ACC112 (cell line): ENCODE measurements around the gene CHRNB1.

ENCODE experiments used
- H2AFZ ChIP-seq: fragments of 200-600 bp; sonication (generic); one replicate; pipeline ENCODE4 v1.6.0; 2017; ENCODE audit warnings: antibody characterized with exemption, low read length; ENCODE audit not compliant: unreplicated experiment
- H3K27ac ChIP-seq: fragments of 200-600 bp; sonication (generic); 2 replicates; pipeline ENCODE4 v1.5.1; 2014; ENCODE audit warnings: low read depth, mild to moderate bottlenecking, antibody characterized with exemption, low read length, moderate library complexity
- H3K27me3 ChIP-seq: fragments of 200-600 bp; sonication (generic); 2 replicates; pipeline ENCODE4 v1.6.1; 2014; ENCODE audit warnings: mild to moderate bottlenecking, antibody characterized with exemption, low read length, moderate library complexity, mixed read lengths; ENCODE audit not compliant: insufficient read depth
- H3K36me3 ChIP-seq: fragments of 200-600 bp; sonication (generic); 2 replicates; pipeline ENCODE4 v1.6.1; 2016; ENCODE audit warnings: mild to moderate bottlenecking, antibody characterized with exemption, low read length, moderate library complexity, mixed read lengths; ENCODE audit not compliant: insufficient read depth
- H3K4me1 ChIP-seq: fragments of 200-600 bp; sonication (generic); one replicate; pipeline ENCODE4 v1.6.1; 2016; ENCODE audit warnings: low read length, mixed read lengths; ENCODE audit not compliant: insufficient read depth, unreplicated experiment, control insufficient read depth
- H3K4me3 ChIP-seq: fragments of 200-600 bp; sonication (generic); 2 replicates; pipeline ENCODE4 v1.5.1; 2014; ENCODE audit warnings: mild to moderate bottlenecking, low read depth, low read length
- H3K79me2 ChIP-seq: fragments of 200-600 bp; sonication (generic); one replicate; pipeline ENCODE4 v1.6.0; 2016; ENCODE audit warnings: low read length; ENCODE audit not compliant: control insufficient read depth, unreplicated experiment, insufficient read depth

CHRNB1 gene

DNA sequence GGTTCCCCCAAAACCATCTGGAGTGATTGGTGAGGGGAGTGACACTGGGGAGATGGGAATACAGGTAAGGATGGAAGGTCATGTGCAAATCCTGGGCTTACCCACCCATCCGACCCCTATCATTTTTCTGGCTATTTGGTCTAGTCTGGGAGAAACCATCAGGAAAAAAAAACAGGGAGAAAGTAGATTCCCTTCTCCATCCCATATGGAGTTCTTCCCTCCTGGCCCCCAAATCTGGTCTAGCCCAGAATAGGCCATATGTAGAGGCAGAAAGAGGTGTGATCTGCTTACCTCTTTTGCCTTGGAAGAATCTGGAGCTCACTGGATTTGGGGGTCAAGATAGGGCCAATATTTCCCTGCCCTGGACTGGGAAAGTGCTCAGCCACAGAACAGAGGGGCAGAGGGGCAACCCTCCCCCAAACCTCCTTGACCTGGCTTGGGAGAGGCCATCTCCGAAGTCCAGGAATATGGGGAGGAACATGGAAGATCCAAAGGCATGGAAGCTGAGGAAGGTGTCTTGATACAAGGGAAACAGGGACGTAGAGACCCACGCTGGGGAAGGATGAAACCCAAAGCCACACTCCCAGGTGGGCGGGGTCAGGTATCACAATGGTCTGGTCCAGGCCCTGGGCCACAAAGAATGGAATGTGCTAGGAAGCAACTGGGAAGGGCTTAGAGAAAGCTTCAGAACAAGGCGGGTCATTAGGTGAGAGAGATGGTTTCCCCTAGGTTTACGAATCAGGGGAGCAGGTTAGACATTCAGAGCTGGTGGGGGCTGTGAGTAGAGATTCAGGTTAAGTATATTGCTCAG, 16.2 kb downstream of the CHRNB1 start:
- Histone ChIP-seq H3K36me3 (no peaks in the 10 kb centered on the region), H3K4me3 (no peak overlapping the region), H3K4me1 (no peaks in the 10 kb centered on the region), H2AFZ (no peak overlapping the region), H3K27me3 (no peaks in the 10 kb centered on the region), H3K27ac (no peak overlapping the region), H3K79me2 (no peaks in the 10 kb centered on the region)

DNA sequence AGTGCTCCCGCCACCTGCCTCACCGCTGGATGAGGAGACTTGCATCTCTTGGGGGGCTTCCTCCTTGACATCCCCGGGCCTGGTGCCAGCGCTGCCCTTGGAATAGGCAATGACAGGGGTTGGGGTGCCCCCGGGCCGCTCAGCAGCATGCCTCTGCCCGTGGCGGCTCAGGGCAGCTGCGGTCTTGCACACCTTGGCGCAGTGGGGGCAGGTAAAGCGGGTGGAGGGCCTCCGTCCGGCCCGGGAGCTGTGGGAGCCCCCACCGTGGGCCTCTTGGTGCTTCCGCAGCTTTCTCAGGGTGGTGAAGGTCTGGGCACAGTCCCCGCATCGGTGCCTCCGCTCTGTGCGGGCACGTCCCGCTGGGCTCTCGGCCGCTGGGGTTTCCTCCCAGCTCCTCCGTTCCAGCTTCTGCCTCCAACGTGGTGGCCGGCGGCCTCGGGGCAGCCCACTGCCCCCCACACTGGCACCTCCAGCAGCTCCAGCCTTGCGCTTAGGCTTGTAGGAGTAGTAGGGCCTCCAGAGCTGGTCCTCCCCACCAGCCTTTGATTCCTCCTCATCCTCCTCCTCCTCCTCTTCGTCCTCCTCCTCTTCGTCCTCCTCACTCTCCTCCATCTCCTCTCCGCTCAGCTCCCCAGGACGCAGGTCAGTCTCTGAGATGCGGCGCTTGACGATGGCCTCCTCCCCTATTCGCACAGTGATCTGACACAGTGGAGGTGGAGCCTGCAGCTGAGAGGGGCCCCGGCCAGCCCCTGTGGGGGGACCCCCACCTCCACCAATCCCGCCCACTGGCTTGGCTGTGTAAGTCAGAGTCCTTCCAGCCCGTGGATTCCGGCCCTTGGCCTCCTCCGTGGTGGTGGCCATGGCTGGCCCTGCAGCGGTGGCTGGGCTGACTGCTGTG, 17.9 kb downstream of the CHRNB1 start:
- Histone ChIP-seq H3K4me1 (peaks cover 12% of the 10 kb centered on the region), H3K27ac (no peak overlapping the region)

DNA sequence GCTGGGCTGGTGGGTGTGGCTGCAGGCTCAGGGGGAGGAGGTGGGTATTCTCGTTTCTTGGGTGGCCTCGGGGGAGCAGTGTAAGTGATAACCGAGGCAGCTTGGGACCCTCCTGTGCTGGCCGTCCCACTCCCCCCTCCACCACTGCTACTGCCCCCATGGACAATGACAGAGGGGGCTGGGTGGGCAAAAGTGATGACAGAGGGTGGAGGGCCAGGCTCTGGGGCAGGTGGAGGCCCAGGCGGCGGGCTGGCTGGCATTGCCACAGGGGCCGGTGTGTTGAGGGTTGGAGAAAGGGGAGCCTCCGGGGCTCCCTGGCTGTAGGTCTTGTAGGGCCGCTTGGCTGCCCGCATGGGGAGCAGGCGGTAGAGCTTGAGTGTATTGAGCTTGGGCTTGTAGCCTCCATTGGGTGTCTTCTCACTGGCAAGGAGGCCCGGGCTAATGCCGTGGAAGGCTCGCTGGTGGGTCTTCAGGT, 18.5 kb downstream of the CHRNB1 start:
- Histone ChIP-seq H3K4me3 (no peak overlapping the region), H3K27me3 (no peaks in the 10 kb centered on the region), H3K36me3 (no peaks in the 10 kb centered on the region; the same call in 1 of the 2 replicates), H3K4me1 (peaks cover 12% of the 10 kb centered on the region), H3K27ac (no peak overlapping the region), H3K79me2 (peaks cover 5% of the 10 kb centered on the region), H2AFZ (no peak overlapping the region)

More for the DNA sequence above, 17.9 kb downstream of the CHRNB1 start:
- H3K36me3 ChIP-seq, result no peaks in the 10 kb centered on the region; the same call in 1 of the 2 replicates
- no peak overlapping the region for H2AFZ ChIP-seq
- H3K79me2 ChIP-seq, result peaks cover 3% of the 10 kb centered on the region
- no peaks in the 10 kb centered on the region for H3K27me3 ChIP-seq
- no peak overlapping the region for H3K4me3 ChIP-seq

DNA sequence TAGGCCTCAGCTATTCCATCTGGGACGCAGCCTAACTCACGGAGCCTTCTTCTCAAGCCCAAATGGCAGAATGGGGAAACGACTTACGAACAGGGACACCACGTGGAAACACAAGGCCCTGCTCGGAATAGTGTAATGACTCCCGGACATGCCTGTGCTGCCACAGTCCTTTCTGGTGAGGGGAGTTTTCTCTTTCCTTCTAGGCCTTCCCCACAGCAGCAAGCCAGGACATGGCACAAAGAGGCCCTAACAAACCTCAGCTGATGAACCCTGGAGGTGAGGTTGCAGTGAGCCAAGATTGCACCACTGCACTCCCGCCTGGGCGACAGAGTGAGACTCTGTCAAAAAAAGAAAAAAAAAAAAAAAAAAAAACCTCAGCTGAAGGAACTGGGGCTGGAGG, 19.2 kb downstream of the CHRNB1 start:
- Histone ChIP-seq H3K4me3 (no peak overlapping the region), H3K27ac (no peak overlapping the region), H3K27me3 (no peaks in the 10 kb centered on the region), H3K79me2 (peaks cover 11% of the 10 kb centered on the region), H3K36me3 (no peaks in the 10 kb centered on the region; the same call in 1 of the 2 replicates), H2AFZ (no peak overlapping the region), H3K4me1 (peaks cover 12% of the 10 kb centered on the region)

DNA sequence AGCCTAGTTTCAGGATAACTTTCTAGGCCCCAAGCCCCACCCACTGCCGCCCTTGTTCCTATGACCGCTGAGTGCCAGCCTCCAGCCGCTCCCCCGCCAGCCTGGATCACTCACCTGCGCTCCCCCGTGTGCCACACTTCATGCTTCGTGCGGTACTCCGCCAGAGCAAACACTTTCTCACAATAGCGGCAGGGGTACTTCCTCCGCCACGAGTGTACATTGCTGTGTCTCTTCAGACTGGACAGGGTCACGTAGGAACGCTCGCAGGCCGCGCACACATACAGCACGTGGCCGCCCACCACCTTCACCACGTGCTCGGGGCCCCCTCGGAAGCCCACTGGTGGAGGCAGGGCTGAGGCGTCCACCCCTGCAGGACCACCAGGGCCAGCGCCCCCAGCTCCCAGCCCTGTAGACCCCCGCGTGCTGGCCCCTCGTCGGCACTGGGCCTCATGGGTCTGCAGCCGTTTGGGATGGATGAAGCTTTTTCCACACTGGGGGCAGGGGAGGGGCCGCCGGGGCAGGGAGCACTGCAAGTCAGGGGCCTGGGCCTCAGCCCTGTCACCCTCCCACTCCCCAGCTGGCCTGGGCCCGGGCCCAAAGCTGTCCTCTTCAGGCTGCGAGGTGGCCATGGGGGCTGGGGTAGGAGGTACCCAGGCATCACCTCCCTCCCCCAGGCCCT, 20.9 kb downstream of the CHRNB1 start:
- H3K4me3 ChIP-seq, result no peak overlapping the region

DNA sequence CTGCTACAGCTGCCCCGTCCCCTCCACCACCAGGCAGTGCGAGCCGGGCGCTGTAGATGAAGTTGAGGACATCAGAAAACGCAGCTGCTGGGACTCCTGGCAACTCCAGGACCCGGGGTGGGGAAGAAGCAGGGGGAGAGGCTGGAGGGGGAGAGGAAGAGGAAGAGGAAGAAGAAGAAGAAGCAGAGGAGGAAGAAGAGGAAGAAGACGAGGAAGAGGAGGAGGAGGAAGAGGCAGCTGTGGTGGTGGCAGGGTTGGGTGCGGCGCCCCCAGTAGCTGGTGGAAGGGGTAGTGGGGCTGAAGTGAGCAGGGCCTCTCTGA, 21.4 kb downstream of the CHRNB1 start:
- Histone ChIP-seq H3K36me3 (no peaks in the 10 kb centered on the region; the same call in 1 of the 2 replicates), H3K4me1 (peaks cover 12% of the 10 kb centered on the region), H3K27ac (no peak overlapping the region), H3K27me3 (no peaks in the 10 kb centered on the region), H2AFZ (no peak overlapping the region), H3K4me3 (no peak overlapping the region), H3K79me2 (peaks cover 11% of the 10 kb centered on the region)

More for the DNA sequence above, 20.9 kb downstream of the CHRNB1 start:
- no peaks in the 10 kb centered on the region for H3K27me3 ChIP-seq
- H3K79me2 ChIP-seq, result peaks cover 11% of the 10 kb centered on the region
- H3K36me3 ChIP-seq, result no peaks in the 10 kb centered on the region; the same call in 1 of the 2 replicates
- peaks cover 12% of the 10 kb centered on the region for H3K4me1 ChIP-seq
- H3K27ac ChIP-seq, result no peak overlapping the region
- H2AFZ ChIP-seq, result no peak overlapping the region

DNA sequence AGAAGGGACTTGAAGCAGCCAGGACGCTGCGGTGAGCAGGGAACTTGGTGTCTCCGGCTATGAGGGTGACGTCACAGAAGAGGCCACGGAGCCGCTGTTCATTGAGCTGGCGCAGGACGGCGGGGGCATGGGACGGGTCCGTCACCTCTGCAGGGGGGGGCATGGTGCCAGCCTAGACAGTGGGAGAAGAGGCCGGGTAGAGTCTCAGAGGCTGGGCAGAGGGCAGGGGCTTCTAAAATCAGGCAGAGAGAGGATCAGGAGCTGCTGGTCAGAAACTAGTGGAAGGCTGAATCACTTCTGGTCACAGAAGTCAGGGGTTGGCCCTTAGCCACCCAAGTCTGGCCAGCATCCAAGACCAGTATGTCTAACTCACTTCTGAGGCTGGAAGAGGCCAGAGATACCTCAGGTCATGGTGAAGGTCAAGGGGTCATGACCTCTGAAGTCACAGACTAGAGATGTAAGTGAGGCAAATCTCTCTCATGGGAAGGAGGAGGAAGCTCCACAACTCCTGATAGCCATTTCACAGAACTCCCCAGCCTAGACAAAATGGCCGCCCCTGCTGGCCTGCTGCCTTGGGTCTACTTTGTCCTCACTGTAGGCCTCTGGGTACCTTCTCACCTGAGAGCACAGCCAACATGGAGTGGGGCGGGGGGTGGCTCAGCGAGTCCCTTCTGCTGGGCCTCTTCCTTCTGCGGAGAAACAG, 21.9 kb downstream of the CHRNB1 start:
- Histone ChIP-seq H2AFZ (no peak overlapping the region), H3K79me2 (peaks cover 16% of the 10 kb centered on the region), H3K27ac (peak overlapping the region; percentile 3; the same call in 1 of the 2 replicates)

DNA sequence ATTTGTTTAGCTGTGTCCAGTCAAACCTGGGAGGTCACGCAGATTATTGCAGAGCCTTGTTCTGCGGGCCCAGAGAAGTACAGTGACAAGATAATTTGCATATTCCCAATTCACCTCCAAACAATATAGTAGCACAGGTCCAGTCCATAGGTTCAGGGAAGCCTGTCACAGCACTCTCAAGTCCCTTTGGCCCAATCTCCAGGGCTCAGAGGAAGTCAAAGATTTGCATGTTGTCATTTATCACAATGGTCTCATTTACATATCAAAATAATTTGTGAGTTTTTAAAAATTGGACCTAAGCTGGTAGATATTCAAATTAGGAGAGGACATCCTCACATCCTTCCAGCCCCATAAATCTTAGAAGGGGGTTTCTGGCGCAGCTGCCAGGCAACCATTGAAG, 22.6 kb downstream of the CHRNB1 start:
- H3K4me3 ChIP-seq, result no peak overlapping the region
- peaks cover 12% of the 10 kb centered on the region for H3K4me1 ChIP-seq
- H3K27ac ChIP-seq, result 0 out of 2 replicates have a peak overlapping the region, but pooled peaks have one; percentile 3
- peaks cover 18% of the 10 kb centered on the region for H3K79me2 ChIP-seq
- no peaks in the 10 kb centered on the region; the same call in 1 of the 2 replicates for H3K36me3 ChIP-seq
- H3K27me3 ChIP-seq, result no peaks in the 10 kb centered on the region
- no peak overlapping the region for H2AFZ ChIP-seq

More for the DNA sequence above, 21.9 kb downstream of the CHRNB1 start:
- Histone ChIP-seq H3K4me3 (no peak overlapping the region), H3K27me3 (no peaks in the 10 kb centered on the region), H3K4me1 (peaks cover 12% of the 10 kb centered on the region), H3K36me3 (no peaks in the 10 kb centered on the region; the same call in 1 of the 2 replicates)

DNA sequence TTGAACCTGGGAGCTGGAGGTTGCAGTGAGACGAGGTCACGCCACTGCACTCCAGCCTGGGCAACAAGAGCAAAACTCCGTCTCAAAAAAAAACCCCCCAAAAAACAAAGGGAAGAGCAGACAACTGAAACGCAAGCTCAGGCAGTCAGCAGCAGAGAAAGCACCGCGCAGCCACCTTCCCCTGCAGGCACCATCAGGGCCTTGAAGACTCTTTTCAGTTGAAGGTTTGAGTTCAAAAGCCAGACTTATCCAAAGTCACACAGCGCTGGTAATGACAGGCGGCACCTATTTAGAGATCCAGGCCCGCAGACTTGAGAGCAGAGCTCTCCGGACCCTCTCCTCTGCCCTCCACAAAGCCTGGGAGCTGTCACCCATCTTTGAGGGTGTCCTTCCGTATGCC, 23.4 kb downstream of the CHRNB1 start:
- no peak overlapping the region for H3K27ac ChIP-seq

More for the DNA sequence above, 23.4 kb downstream of the CHRNB1 start:
- no peak overlapping the region for H3K4me3 ChIP-seq
- H3K79me2 ChIP-seq, result peaks cover 18% of the 10 kb centered on the region
- H2AFZ ChIP-seq, result no peak overlapping the region
- peaks cover 12% of the 10 kb centered on the region for H3K4me1 ChIP-seq
- H3K27me3 ChIP-seq, result no peaks in the 10 kb centered on the region
- H3K36me3 ChIP-seq, result no peaks in the 10 kb centered on the region; the same call in 1 of the 2 replicates
